Endodermal cell (in vitro differentiated cells): ENCODE measurements around the gene HLX. TPM values are rescaled to one million over a fixed set of nuclear protein-coding genes. Genes with fewer than 3 reads are reported as not detected.

Experiments
- DNase-seq: peaks from one replicate; pipeline ENCODE4 v3.0.0-alpha.2; 2017
- H3K27ac ChIP-seq: 2 replicates; pipeline ENCODE4 v1.5.1; 2013; ENCODE audit warnings: mild to moderate bottlenecking, low read depth, low read length, moderate library complexity
- H3K27me3 ChIP-seq: 2 replicates; pipeline ENCODE4 v1.6.1; 2013; ENCODE audit warnings: mild to moderate bottlenecking, low read length, moderate library complexity; ENCODE audit not compliant: insufficient read depth, control insufficient read depth, poor library complexity, severe bottlenecking
- H3K36me3 ChIP-seq: 2 replicates; pipeline ENCODE4 v1.7.0; 2013; ENCODE audit warnings: mild to moderate bottlenecking, low read length, moderate library complexity; ENCODE audit not compliant: control insufficient read depth, insufficient read depth
- H3K4me1 ChIP-seq: one replicate; pipeline ENCODE4 v1.7.0; 2013; ENCODE audit warnings: low read length; ENCODE audit not compliant: control insufficient read depth, insufficient read depth
- H3K4me3 ChIP-seq: 2 replicates; pipeline ENCODE4 v1.5.1; 2013; ENCODE audit warnings: mild to moderate bottlenecking, low read length, moderate library complexity
- H3K9ac ChIP-seq: 2 replicates; pipeline ENCODE4 v1.6.1; 2013; ENCODE audit warnings: mild to moderate bottlenecking, low read length, moderate library complexity; ENCODE audit not compliant: poor library complexity, severe bottlenecking; ENCODE audit errors: extremely low read depth
- H3K9me3 ChIP-seq: 2 replicates; pipeline ENCODE4 v1.6.1; 2013; ENCODE audit warnings: mild to moderate bottlenecking, low read length, moderate library complexity; ENCODE audit not compliant: control insufficient read depth
- H3K27ac Mint-ChIP-seq: 2 replicates; pipeline ENCODE4 v1.8.0; 2020; ENCODE audit warnings: mixed read lengths
- H3K27me3 Mint-ChIP-seq: 2 replicates; pipeline ENCODE4 v1.8.0; 2021; ENCODE audit warnings: mild to moderate bottlenecking, mixed read lengths; ENCODE audit not compliant: insufficient read depth
- H3K36me3 Mint-ChIP-seq: 2 replicates; pipeline ENCODE4 v1.8.0; 2020; ENCODE audit warnings: low read depth, mixed read lengths
- H3K4me1 Mint-ChIP-seq: 2 replicates; pipeline ENCODE4 v1.8.0; 2020; ENCODE audit warnings: mixed read lengths
- H3K4me3 Mint-ChIP-seq: 2 replicates; pipeline ENCODE4 v1.8.0; 2020; ENCODE audit warnings: mild to moderate bottlenecking, moderate library complexity, mixed read lengths
- H3K9me3 Mint-ChIP-seq: 2 replicates; pipeline ENCODE4 v1.8.0; 2020; ENCODE audit warnings: mild to moderate bottlenecking, mixed read lengths
- WGBS, 2 experiments: methylation state at CpG; one replicate each; pipeline versions ENCODE4 v1.1.5 to v1.1.7; 2013; ENCODE audit warnings: missing lambda C conversion rate in 2 of 2, mixed read lengths in 1 of 2; ENCODE audit not compliant: insufficient coverage in 1 of 2, insufficient read length in 1 of 2; 5-methylcytosine and 5-hydroxymethylcytosine counted together
- total RNA-seq, 2 donors: library from RNA; stranded (reverse); fragmentation: NEBNext Ultra II Directional in 1 of 2; extraction: Animal tissue kit (Norgen Biotek cat#: 25700) in 1 of 2; gene quantifications; 2 replicates in 1 of 2; 3 replicates in 1 of 2; pipeline ENCODE4 v1.2.1, GENCODE V29; 2021
- TF ChIP-seq, protein P1 (sequence below): fragments of 200-600 bp; sonication (generic); conservative IDR thresholded peaks from 2 replicates; pipeline ENCODE4 v1.5.0; 2021; ENCODE audit warnings: antibody characterized with exemption, mild to moderate bottlenecking

The HLX gene
- total RNA-seq, 2 donors from 2014 or later: 2.9 to 5.0 TPM

DNA sequence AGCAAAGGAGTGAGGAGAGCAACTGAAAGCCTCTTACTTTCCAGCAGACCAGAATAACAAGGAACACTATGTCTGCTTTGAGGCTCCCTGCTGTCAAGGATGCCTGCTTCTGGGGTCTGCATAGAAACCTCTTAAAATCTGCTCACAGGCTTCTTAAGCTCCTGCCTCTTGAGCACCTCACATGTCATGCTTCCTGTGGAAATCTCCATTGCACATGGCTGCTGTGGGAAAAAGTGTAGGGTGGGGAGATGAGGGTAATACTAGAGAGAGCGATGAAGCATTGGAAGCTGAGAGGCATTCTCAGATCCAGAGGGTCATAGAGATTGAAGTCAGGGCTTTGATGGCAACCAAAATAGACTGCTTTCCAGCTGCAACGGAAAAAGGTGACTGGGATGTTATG lies 6.2 kb upstream of the HLX start:
- H3K27me3 Mint-ChIP-seq: peaks cover 52% of the 10 kb centered on the region
- H3K27ac ChIP-seq: no peak overlapping the region
- H3K4me3 Mint-ChIP-seq: no peak overlapping the region
- H3K9me3 Mint-ChIP-seq: no peaks in the 10 kb centered on the region
- peaks cover 5% of the 10 kb centered on the region for H3K4me1 ChIP-seq
- peaks cover 19% of the 10 kb centered on the region for H3K4me1 Mint-ChIP-seq
- no peak overlapping the region for H3K9ac ChIP-seq
- 79 to 95% methylated on average over 2 of the region's 2 CpGs for WGBS, 2 experiments
- H3K36me3 ChIP-seq: no peaks in the 10 kb centered on the region
- H3K36me3 Mint-ChIP-seq: no peaks in the 10 kb centered on the region
- no peak for DNase-seq
- H3K27ac Mint-ChIP-seq: no peak overlapping the region
- TF ChIP-seq, protein P1, sequence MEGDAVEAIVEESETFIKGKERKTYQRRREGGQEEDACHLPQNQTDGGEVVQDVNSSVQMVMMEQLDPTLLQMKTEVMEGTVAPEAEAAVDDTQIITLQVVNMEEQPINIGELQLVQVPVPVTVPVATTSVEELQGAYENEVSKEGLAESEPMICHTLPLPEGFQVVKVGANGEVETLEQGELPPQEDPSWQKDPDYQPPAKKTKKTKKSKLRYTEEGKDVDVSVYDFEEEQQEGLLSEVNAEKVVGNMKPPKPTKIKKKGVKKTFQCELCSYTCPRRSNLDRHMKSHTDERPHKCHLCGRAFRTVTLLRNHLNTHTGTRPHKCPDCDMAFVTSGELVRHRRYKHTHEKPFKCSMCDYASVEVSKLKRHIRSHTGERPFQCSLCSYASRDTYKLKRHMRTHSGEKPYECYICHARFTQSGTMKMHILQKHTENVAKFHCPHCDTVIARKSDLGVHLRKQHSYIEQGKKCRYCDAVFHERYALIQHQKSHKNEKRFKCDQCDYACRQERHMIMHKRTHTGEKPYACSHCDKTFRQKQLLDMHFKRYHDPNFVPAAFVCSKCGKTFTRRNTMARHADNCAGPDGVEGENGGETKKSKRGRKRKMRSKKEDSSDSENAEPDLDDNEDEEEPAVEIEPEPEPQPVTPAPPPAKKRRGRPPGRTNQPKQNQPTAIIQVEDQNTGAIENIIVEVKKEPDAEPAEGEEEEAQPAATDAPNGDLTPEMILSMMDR: no peak
- no peak overlapping the region for H3K4me3 ChIP-seq
- H3K9me3 ChIP-seq: no peaks in the 10 kb centered on the region
- H3K27me3 ChIP-seq: peaks cover 37% of the 10 kb centered on the region

DNA sequence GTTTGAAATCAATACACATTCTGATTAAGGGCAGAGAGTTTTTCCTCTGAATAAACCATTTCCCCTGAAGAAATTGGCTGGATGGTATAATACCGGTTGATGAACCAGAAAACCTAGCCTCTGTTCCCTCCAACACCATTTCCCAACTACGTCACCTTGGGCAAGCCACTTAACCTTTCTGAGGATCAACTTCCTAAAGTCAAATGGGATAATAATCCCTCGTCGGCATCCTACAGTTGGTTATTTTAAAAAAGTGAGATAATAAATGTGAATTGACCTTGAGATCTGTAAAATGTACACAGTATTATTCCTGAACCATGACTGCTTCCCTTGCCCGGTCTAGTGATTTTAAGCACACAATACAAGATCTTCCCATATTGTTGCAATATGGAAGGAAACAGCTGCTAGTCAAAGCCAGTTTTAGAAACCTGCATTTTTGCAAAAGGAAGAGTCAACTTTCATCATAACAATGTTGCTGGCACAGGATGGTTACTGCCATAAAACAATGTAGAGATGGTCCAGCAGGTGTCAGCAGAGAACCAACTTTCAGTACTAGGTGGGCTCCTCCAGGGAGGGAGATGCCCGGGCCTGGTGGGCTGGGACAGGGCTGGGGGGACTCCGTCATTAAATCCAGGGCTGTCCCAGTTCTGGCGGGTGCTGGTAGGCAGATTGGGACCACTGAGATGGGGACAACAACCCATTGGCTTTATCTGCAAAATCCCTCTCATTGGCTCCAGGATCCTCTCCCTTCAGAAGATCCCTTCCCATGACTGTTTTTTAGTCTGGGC lies 5.2 kb upstream of the HLX start:
- H3K27ac Mint-ChIP-seq: no peak overlapping the region
- Histone ChIP-seq H3K36me3 (no peaks in the 10 kb centered on the region), H3K4me3 (no peak overlapping the region), H3K27ac (no peak overlapping the region), H3K27me3 (peaks cover 46% of the 10 kb centered on the region), H3K9ac (no peak overlapping the region), H3K9me3 (no peaks in the 10 kb centered on the region), H3K4me1 (peaks cover 5% of the 10 kb centered on the region)
- 33 to 46% methylated on average over 1 to 8 of the region's 8 CpGs for WGBS, 2 experiments
- DNase-seq: peak; percentile 85
- H3K9me3 Mint-ChIP-seq: no peaks in the 10 kb centered on the region
- H3K27me3 Mint-ChIP-seq: peaks cover 62% of the 10 kb centered on the region
- TF ChIP-seq, protein P1: peak; percentile 89
- H3K4me1 Mint-ChIP-seq: peaks cover 28% of the 10 kb centered on the region
- no peak overlapping the region for H3K4me3 Mint-ChIP-seq
- H3K36me3 Mint-ChIP-seq: no peaks in the 10 kb centered on the region

DNA sequence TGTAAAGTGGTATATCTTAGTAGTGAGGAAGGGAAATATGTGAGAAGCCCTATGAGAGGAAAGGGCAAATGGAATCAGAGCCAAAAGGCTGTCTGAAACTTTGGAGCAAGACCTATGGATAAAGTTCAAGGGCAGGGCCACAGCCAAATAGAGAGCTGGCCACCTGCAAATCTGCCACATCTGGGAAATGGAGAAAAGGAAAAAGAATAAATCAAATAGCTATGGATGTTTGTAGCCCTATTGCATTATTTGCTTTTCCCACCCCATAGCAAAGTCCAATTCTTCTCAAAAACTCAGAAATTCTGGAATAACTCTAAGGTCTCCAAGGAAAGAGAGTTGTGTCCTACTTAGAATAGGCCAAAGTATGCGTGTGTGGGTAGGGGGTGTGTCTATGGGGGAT lies 4.0 kb upstream of the HLX start:
- no peak for DNase-seq
- peaks cover 58% of the 10 kb centered on the region for H3K27me3 ChIP-seq
- H3K27ac ChIP-seq: no peak overlapping the region
- H3K4me1 ChIP-seq: peaks cover 5% of the 10 kb centered on the region
- H3K9ac ChIP-seq: no peak overlapping the region
- no peaks in the 10 kb centered on the region for H3K36me3 Mint-ChIP-seq
- peaks cover 67% of the 10 kb centered on the region for H3K27me3 Mint-ChIP-seq
- peaks cover 29% of the 10 kb centered on the region for H3K4me1 Mint-ChIP-seq
- WGBS, 2 experiments: no CpG with 5 or more reads among the region's 1 CpG
- no peaks in the 10 kb centered on the region for H3K9me3 ChIP-seq
- no peak overlapping the region for H3K4me3 ChIP-seq
- H3K9me3 Mint-ChIP-seq: no peaks in the 10 kb centered on the region
- TF ChIP-seq, protein P1: no peak
- H3K36me3 ChIP-seq: no peaks in the 10 kb centered on the region
- H3K4me3 Mint-ChIP-seq: no peak overlapping the region
- H3K27ac Mint-ChIP-seq: no peak overlapping the region
